AG04450 (cell line): Measurements from ENCODE around the gene CAB39. TPM values are rescaled to one million over a fixed set of nuclear protein-coding genes. Genes with fewer than 3 reads are reported as not detected.

Experiments used
- CTCF ChIA-PET: fragments of 300-600, 350-600 bp; formaldehyde crosslinking; extraction: SDS; loops from one replicate; lab custom pipeline; 2022; ENCODE audit warnings: antibody characterized with exemption, inconsistent platforms; lab: Charles Lee
- POLR2A ChIA-PET: fragments of 350-600 bp; formaldehyde crosslinking; extraction: SDS; loops from one replicate; lab custom pipeline; 2021; ENCODE audit warnings: antibody characterized with exemption, inconsistent platforms; lab: Yijun Ruan, JAX
- DNase-seq: peaks from one replicate; pipeline ENCODE4 v3.0.0-alpha.2; 2011; ENCODE audit warnings: low read depth, low spot score
- H3K27ac ChIP-seq: one replicate; pipeline ENCODE4 v1.5.1; 2012; ENCODE audit warnings: low read depth, low read length, control low read depth
- H3K27me3 ChIP-seq: one replicate; pipeline ENCODE4 v1.6.0; 2012; ENCODE audit warnings: low read length; ENCODE audit not compliant: control insufficient read depth, insufficient read depth
- H3K4me3 ChIP-seq: 2 replicates; pipeline ENCODE4 v1.5.1; 2011; ENCODE audit warnings: mild to moderate bottlenecking, low read depth, low read length, control low read depth
- H3K9me3 ChIP-seq: 2 replicates; pipeline ENCODE4 v1.5.1; 2012; ENCODE audit warnings: low read length; ENCODE audit not compliant: control insufficient read depth, insufficient read depth
- polyA plus RNA-seq: library from polyadenylated mRNA; depleted of rRNA; stranded (reverse); fragments of >200 nt; gene quantifications from 2 replicates; pipeline ENCODE4 v1.2.3, GENCODE V29; 2011
- TF ChIP-seq, protein P1 (sequence below): IDR thresholded peaks from 2 replicates; pipeline ENCODE4 v1.5.1; 2011; ENCODE audit warnings: low read depth, low read length, control low read depth, inconsistent platforms

Gene CAB39
- polyA plus RNA-seq, 1 experiment: 72.7 TPM

DNA sequence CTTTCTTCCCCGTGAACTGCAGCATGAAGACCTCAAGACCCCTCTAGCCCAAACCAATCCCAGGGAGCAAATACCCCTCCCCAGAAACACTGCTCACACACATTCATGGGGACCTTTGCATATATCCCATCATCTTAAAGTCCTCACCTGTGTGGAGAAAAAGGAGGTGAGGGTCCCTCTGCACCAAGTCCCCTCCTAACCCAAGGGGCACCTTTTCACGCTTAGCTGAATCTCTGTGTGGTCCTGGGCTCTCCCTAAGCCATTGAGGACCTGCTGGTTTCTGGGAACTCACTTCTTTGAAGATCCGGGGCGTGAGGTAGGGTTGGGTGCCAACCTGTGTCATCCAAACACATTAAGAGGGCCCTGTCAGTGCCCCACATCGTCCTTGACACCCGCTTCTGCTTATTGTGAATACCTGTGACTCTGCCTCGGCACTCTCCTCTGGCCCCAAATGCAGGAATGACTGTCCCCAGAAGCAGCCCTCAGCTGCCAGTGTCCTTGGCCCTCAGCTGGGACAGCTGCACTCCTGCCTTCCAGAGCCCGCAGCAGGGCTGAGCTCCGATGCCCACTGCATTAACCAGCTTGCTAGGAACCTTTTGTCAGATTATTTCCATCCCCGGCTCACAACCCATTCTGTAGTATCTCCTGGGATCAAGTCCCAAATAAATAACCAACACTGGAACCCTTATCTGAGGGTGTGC is 110.8 kb downstream of the CAB39 start:
- no peak overlapping the region for H3K27ac ChIP-seq
- TF ChIP-seq, protein P1, sequence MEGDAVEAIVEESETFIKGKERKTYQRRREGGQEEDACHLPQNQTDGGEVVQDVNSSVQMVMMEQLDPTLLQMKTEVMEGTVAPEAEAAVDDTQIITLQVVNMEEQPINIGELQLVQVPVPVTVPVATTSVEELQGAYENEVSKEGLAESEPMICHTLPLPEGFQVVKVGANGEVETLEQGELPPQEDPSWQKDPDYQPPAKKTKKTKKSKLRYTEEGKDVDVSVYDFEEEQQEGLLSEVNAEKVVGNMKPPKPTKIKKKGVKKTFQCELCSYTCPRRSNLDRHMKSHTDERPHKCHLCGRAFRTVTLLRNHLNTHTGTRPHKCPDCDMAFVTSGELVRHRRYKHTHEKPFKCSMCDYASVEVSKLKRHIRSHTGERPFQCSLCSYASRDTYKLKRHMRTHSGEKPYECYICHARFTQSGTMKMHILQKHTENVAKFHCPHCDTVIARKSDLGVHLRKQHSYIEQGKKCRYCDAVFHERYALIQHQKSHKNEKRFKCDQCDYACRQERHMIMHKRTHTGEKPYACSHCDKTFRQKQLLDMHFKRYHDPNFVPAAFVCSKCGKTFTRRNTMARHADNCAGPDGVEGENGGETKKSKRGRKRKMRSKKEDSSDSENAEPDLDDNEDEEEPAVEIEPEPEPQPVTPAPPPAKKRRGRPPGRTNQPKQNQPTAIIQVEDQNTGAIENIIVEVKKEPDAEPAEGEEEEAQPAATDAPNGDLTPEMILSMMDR: no peak
- POLR2A ChIA-PET: no interaction called here
- CTCF ChIA-PET: interaction anchor here (0.6 to 5.8 kb wide), 18 partner anchors 9 to 628 kb away, joined by 3 to 103 read pairs (median 6); no protein-coding TSS in a partner anchor
- DNase-seq: no peak
- no peak overlapping the region for H3K4me3 ChIP-seq
- H3K9me3 ChIP-seq: peaks cover 6% of the 10 kb centered on the region; the same call in 1 of the 2 replicates
- peaks cover 16% of the 10 kb centered on the region for H3K27me3 ChIP-seq

DNA sequence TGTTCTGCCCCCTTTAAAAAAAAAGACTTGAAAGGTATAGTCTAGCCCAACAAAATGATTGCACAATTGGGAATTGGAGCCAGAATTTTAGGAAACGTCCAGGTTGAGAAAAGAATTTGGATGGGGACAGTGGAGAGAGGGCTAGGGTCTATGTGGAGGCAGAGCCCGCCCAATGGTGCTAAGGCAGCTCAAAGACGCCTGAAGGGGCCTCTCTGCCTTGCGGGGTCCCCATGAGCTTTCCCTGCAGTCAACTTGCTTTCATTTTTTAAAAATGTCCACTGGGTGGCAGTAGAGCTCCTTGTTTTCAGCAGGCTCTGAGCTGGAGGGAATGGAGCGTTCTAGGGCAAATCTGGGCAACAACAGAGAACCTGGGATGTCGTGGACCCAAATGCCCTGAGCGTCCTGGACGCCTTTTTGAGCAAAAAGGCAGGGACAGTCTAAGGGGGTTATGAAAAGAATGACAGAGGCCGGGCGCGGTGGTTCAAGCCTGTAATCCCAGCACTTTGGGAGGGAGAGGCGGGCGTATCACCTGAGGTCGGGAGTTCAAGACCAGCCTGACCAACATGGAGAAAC is 111.8 kb downstream of the CAB39 start:
- peak overlapping the region; percentile 53 for H3K4me3 ChIP-seq
- H3K27me3 ChIP-seq: peaks cover 19% of the 10 kb centered on the region
- TF ChIP-seq, protein P1: peak; percentile 73
- ChIA-PET POLR2A (no interaction called here), CTCF (interaction anchor here (0.6 to 5.8 kb wide), 46 partner anchors 8 to 627 kb away, joined by 3 to 103 read pairs (median 4); partner anchors contain the start of genes ITM2C, PSMD1, SP110 and SPATA3)
- no peak overlapping the region for H3K27ac ChIP-seq
- DNase-seq: peak; percentile 70
- H3K9me3 ChIP-seq: peaks cover 12% of the 10 kb centered on the region; the same call in 1 of the 2 replicates

DNA sequence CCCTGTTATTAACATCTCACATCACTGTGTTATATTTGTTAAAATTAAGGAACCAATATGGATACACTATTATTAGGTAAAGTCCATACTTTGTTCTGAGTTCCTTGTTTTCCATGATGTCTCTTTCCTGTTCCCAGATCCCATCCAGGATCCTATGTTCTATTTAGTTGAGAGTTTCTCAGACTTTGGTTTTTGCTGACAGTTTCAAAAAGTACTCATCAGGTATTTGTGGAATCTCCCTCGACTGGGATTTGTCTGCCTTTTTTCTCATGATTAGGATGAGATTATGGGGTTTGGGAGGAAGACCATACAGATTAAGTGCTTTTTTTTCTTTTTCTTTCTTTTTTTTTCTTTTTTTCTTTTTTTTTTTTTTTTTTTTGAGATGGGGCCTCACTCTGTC is 112.7 kb downstream of the CAB39 start:
- TF ChIP-seq, protein P1: no peak
- CTCF ChIA-PET: interaction anchor here (0.6 to 5.8 kb wide), 6 partner anchors 11 to 227 kb away, joined by 3 to 103 read pairs (median 10); no protein-coding TSS in a partner anchor
- Histone ChIP-seq H3K27ac (no peak overlapping the region), H3K27me3 (peaks cover 19% of the 10 kb centered on the region), H3K9me3 (peaks cover 19% of the 10 kb centered on the region), H3K4me3 (no peak overlapping the region)
- no peak for DNase-seq
- POLR2A ChIA-PET: no interaction called here

DNA sequence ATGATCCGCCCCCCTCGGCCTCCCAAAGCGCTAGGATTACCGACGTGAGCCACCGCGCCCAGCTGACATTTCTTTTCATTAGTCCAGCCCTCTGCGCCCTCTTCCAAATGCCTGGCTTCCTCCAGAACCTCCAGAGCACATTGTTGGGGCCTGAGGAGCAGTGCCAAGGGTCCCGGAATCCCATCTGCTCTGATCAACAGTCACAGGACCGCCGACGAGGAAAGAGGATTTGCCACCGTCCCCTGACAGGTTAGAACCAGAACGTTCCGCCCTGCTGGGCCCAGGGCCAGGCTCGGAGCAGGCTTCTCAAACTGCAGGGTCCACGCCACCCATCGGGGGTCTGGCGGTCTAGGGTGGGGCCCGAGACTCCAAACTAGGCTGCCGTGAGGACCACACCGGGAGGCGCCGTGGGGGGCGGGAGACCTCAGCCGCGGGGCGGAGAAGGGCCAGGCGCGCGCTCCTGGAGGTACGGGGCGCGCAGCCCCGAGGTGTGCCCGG is 115.2 kb downstream of the CAB39 start:
- ChIA-PET POLR2A (no interaction called here), CTCF (interaction anchor here (0.6 to 2.1 kb wide), 4 partner anchors 21 to 1098 kb away, joined by 5 to 15 read pairs (median 10); partner anchors contain the start of gene SPATA3)
- H3K27me3 ChIP-seq: peaks cover 21% of the 10 kb centered on the region
- H3K9me3 ChIP-seq: peaks cover 20% of the 10 kb centered on the region
- TF ChIP-seq, protein P1: no peak
- no peak overlapping the region for H3K27ac ChIP-seq
- no peak overlapping the region for H3K4me3 ChIP-seq
- no peak for DNase-seq
